Endothelial cell (in vitro differentiated cells): ENCODE data around the gene SLC7A1. TPM values are rescaled to one million over a fixed set of nuclear protein-coding genes. Genes with fewer than 3 reads are reported as not detected.

ENCODE experiments used
- DNase-seq: peaks from one replicate; pipeline ENCODE4 v3.0.0; 2021; ENCODE audit warnings: low spot score
- H3K27ac Mint-ChIP-seq: one replicate; pipeline ENCODE4 v1.8.0; 2021; ENCODE audit warnings: mixed read lengths, inconsistent platforms; ENCODE audit not compliant: unreplicated experiment
- H3K27me3 Mint-ChIP-seq: one replicate; pipeline ENCODE4 v1.8.0; 2021; ENCODE audit warnings: mild to moderate bottlenecking, moderate library complexity, mixed read lengths, inconsistent platforms; ENCODE audit not compliant: unreplicated experiment
- H3K36me3 Mint-ChIP-seq: one replicate; pipeline ENCODE4 v1.8.0; 2021; ENCODE audit warnings: mild to moderate bottlenecking, low read depth, mixed read lengths, inconsistent platforms; ENCODE audit not compliant: unreplicated experiment
- H3K4me1 Mint-ChIP-seq: one replicate; pipeline ENCODE4 v1.8.0; 2021; ENCODE audit warnings: mild to moderate bottlenecking, mixed read lengths, inconsistent platforms; ENCODE audit not compliant: unreplicated experiment
- H3K4me3 Mint-ChIP-seq: one replicate; pipeline ENCODE4 v1.8.0; 2021; ENCODE audit warnings: mild to moderate bottlenecking, mixed read lengths, inconsistent platforms; ENCODE audit not compliant: unreplicated experiment
- H3K9me3 Mint-ChIP-seq: one replicate; pipeline ENCODE4 v1.8.0; 2021; ENCODE audit warnings: mixed read lengths, inconsistent platforms; ENCODE audit not compliant: unreplicated experiment
- total RNA-seq: library from RNA; stranded (reverse); fragmentation: NEBNext Ultra II Directional; extraction: Animal tissue kit (Norgen Biotek cat#: 25700); gene quantifications from one replicate; pipeline ENCODE4 v1.2.1, GENCODE V29; 2021; ENCODE audit not compliant: unreplicated experiment
- TF ChIP-seq, protein P1 (sequence below): fragments of 200-600 bp; sonication (generic); IDR thresholded peaks from one replicate; pipeline ENCODE4 v1.5.0; 2021; ENCODE audit warnings: antibody characterized with exemption; ENCODE audit not compliant: unreplicated experiment

The SLC7A1 gene
- total RNA-seq, 1 donor from 2014 or later: 17.4 TPM

- H3K27me3 Mint-ChIP-seq: peaks cover 7% of the 10 kb centered on the region
- peaks cover 39% of the 10 kb centered on the region for H3K4me1 Mint-ChIP-seq
- peaks cover 3% of the 10 kb centered on the region for H3K36me3 Mint-ChIP-seq
- no peak for DNase-seq
- no peak overlapping the region for H3K27ac Mint-ChIP-seq
- H3K9me3 Mint-ChIP-seq: no peaks in the 10 kb centered on the region
- H3K4me3 Mint-ChIP-seq: no peak overlapping the region
- TF ChIP-seq, protein P1, sequence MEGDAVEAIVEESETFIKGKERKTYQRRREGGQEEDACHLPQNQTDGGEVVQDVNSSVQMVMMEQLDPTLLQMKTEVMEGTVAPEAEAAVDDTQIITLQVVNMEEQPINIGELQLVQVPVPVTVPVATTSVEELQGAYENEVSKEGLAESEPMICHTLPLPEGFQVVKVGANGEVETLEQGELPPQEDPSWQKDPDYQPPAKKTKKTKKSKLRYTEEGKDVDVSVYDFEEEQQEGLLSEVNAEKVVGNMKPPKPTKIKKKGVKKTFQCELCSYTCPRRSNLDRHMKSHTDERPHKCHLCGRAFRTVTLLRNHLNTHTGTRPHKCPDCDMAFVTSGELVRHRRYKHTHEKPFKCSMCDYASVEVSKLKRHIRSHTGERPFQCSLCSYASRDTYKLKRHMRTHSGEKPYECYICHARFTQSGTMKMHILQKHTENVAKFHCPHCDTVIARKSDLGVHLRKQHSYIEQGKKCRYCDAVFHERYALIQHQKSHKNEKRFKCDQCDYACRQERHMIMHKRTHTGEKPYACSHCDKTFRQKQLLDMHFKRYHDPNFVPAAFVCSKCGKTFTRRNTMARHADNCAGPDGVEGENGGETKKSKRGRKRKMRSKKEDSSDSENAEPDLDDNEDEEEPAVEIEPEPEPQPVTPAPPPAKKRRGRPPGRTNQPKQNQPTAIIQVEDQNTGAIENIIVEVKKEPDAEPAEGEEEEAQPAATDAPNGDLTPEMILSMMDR: no peak
Observed at GRCh38 chr13:29535663-29536655, 59.5 kb downstream of the SLC7A1 start.

GRCh38 chr13:29534083-29534482 lies 61.4 kb downstream of the SLC7A1 start:
- H3K27ac Mint-ChIP-seq: no peak overlapping the region
- TF ChIP-seq, protein P1: no peak
- H3K27me3 Mint-ChIP-seq: peaks cover 11% of the 10 kb centered on the region
- H3K4me1 Mint-ChIP-seq: peaks cover 39% of the 10 kb centered on the region
- no peak for DNase-seq
- no peaks in the 10 kb centered on the region for H3K9me3 Mint-ChIP-seq
- H3K36me3 Mint-ChIP-seq: peaks cover 3% of the 10 kb centered on the region
- no peak overlapping the region for H3K4me3 Mint-ChIP-seq

- Mint-ChIP-seq H3K27me3 (peaks cover 8% of the 10 kb centered on the region), H3K9me3 (no peaks in the 10 kb centered on the region)
- TF ChIP-seq, protein P1: no peak
Observed at GRCh38 chr13:29532821-29533220, 62.7 kb downstream of the SLC7A1 start.

GRCh38 chr13:29532116-29532515 lies 63.4 kb downstream of the SLC7A1 start:
- Mint-ChIP-seq H3K4me3 (no peak overlapping the region), H3K27me3 (peaks cover 6% of the 10 kb centered on the region), H3K4me1 (peaks cover 23% of the 10 kb centered on the region), H3K9me3 (no peaks in the 10 kb centered on the region), H3K36me3 (peaks cover 3% of the 10 kb centered on the region), H3K27ac (no peak overlapping the region)
- TF ChIP-seq, protein P1: no peak
- DNase-seq: no peak

More at GRCh38 chr13:29532821-29533220, 62.7 kb downstream of the SLC7A1 start:
- H3K4me1 Mint-ChIP-seq: peaks cover 30% of the 10 kb centered on the region
- no peak overlapping the region for H3K4me3 Mint-ChIP-seq
- DNase-seq: no peak
- H3K27ac Mint-ChIP-seq: no peak overlapping the region
- peaks cover 3% of the 10 kb centered on the region for H3K36me3 Mint-ChIP-seq

DNA sequence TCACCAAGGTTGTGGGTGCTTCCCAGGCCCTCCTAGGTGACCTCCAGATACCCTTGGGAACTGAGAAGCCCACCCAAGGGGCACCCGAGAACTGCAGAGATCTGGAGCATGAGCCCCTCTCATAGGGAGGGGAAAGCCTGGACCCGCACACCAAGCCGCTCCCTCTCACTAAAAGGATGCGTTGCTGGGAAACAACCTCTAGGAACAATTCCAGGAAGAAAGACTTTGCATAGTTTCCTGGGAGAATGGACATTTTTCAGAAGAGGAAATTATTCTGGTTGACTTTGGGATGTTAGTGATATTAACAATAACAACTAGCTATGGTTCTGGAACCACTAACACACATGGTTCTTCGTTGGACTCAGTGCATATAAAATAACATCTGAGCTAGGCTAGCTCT lies 64.6 kb downstream of the SLC7A1 start:
- Mint-ChIP-seq H3K4me3 (no peak overlapping the region), H3K9me3 (no peaks in the 10 kb centered on the region), H3K27me3 (peaks cover 6% of the 10 kb centered on the region), H3K27ac (no peak overlapping the region), H3K4me1 (peaks cover 20% of the 10 kb centered on the region), H3K36me3 (peaks cover 8% of the 10 kb centered on the region)
- DNase-seq: no peak
- TF ChIP-seq, protein P1: no peak
